Measurements from ENCODE around the gene VASN. TPM values are rescaled to one million over a fixed set of nuclear protein-coding genes. Genes with fewer than 3 reads are reported as not detected.

The VASN gene
- total and polyA plus RNA-seq, 9 of the 15 experiments (the other 6 are each of a cell fraction or from before 2014, with no cell fraction given) = 0.01 to 2.5 (median 0.41) TPM; not detected in 1

DNA sequence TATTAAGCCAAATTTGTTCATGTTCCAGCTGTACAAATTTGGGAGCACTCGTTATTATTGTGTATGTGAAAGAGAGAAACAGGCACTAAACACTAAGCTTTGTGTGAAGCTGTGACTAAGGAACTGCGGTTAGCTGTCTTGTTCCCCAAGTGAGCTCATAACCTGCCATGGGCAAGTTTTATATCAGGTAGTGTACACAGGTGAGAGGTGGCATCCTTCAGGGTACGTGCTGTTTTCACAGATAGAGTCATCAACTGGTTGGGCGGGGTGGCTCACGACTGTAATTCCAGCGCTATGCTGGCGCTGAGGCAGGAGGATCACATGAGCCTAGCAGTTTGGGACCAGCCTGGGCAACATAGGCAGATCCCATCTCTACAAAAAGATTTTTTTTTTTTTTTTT, 56.9 kb downstream of the VASN start:
- Histone ChIP-seq H3K4me3 (no peak overlapping the region), H3K9me3 (replicated peaks; ENCODE audit: control insufficient read depth, insufficient read depth, low read depth, low read length) (no peaks in the 10 kb centered on the region), H3K27me3 (ENCODE audit: control insufficient read depth in 2 of 2, insufficient read depth in 2 of 2, low read length in 2 of 2) (no peaks in the 10 kb centered on the region), H3K79me2 (ENCODE audit: control insufficient read depth, insufficient read depth, low read length) (peaks cover 76% of the 10 kb centered on the region), H2AFZ (ENCODE audit: low read depth, low read length) (no peak overlapping the region), H3K36me3 (ENCODE audit: control insufficient read depth, insufficient read depth, low read length) (peaks cover 56% of the 10 kb centered on the region), H3K9ac (ENCODE audit: insufficient read depth in 1 of 2, low read depth in 2 of 2, low read length in 2 of 2) (no peak overlapping the region), H3K4me2 (ENCODE audit: insufficient read depth, low read length) (no peak overlapping the region), H4K20me1 (replicated peaks; ENCODE audit: control insufficient read depth, insufficient read depth, low read length) (no peaks in the 10 kb centered on the region), H3K9me1 (ENCODE audit: control insufficient read depth, insufficient read depth, low read length) (no peaks in the 10 kb centered on the region), H3K27ac (ENCODE audit: extremely low read depth, low read depth, low read length) (no peak overlapping the region), H3K4me1 (replicated peaks in 1 of 2; ENCODE audit: control insufficient read depth in 2 of 2, insufficient read depth in 2 of 2, low read length in 2 of 2) (peaks cover 13 to 25% of the 10 kb centered on the region in 2 experiments; a peak in 4 of 5 replicates)
- TF ChIP-seq, protein P1, sequence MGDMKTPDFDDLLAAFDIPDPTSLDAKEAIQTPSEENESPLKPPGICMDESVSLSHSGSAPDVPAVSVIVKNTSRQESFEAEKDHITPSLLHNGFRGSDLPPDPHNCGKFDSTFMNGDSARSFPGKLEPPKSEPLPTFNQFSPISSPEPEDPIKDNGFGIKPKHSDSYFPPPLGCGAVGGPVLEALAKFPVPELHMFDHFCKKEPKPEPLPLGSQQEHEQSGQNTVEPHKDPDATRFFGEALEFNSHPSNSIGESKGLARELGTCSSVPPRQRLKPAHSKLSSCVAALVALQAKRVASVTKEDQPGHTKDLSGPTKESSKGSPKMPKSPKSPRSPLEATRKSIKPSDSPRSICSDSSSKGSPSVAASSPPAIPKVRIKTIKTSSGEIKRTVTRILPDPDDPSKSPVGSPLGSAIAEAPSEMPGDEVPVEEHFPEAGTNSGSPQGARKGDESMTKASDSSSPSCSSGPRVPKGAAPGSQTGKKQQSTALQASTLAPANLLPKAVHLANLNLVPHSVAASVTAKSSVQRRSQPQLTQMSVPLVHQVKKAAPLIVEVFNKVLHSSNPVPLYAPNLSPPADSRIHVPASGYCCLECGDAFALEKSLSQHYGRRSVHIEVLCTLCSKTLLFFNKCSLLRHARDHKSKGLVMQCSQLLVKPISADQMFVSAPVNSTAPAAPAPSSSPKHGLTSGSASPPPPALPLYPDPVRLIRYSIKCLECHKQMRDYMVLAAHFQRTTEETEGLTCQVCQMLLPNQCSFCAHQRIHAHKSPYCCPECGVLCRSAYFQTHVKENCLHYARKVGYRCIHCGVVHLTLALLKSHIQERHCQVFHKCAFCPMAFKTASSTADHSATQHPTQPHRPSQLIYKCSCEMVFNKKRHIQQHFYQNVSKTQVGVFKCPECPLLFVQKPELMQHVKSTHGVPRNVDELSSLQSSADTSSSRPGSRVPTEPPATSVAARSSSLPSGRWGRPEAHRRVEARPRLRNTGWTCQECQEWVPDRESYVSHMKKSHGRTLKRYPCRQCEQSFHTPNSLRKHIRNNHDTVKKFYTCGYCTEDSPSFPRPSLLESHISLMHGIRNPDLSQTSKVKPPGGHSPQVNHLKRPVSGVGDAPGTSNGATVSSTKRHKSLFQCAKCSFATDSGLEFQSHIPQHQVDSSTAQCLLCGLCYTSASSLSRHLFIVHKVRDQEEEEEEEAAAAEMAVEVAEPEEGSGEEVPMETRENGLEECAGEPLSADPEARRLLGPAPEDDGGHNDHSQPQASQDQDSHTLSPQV (IDR thresholded peaks at IDR 0.05) = no peak
- TF ChIP-seq ZNF253 (CRISPR knock-in tag; conservative IDR thresholded peaks at IDR 0.05) (no peak), MYNN (IDR thresholded peaks at IDR 0.05) (no peak), MYNN (CRISPR knock-in tag; IDR thresholded peaks at IDR 0.05) (no peak), ZNF551 (CRISPR knock-in tag; IDR thresholded peaks at IDR 0.05) (no peak), BRF1 (IDR thresholded peaks at IDR 0.05; ENCODE audit: borderline replicate concordance, extremely low read depth, insufficient read length) (no peak), EWSR1 (IDR thresholded peaks at IDR 0.05; ENCODE audit: borderline replicate concordance, low read depth, partially characterized antibody) (no peak), ILF3 (IDR thresholded peaks at IDR 0.05; ENCODE audit: borderline replicate concordance) (no peak), TCF15 (CRISPR knock-in tag; IDR thresholded peaks at IDR 0.05) (no peak), NCOA1 (IDR thresholded peaks at IDR 0.05; ENCODE audit: low read depth) (no peak)
- TF ChIP-seq, protein P2, sequence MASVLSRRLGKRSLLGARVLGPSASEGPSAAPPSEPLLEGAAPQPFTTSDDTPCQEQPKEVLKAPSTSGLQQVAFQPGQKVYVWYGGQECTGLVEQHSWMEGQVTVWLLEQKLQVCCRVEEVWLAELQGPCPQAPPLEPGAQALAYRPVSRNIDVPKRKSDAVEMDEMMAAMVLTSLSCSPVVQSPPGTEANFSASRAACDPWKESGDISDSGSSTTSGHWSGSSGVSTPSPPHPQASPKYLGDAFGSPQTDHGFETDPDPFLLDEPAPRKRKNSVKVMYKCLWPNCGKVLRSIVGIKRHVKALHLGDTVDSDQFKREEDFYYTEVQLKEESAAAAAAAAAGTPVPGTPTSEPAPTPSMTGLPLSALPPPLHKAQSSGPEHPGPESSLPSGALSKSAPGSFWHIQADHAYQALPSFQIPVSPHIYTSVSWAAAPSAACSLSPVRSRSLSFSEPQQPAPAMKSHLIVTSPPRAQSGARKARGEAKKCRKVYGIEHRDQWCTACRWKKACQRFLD (CRISPR knock-in tag; IDR thresholded peaks at IDR 0.05) = no peak
- ATAC-seq = no peak
- FAIRE-seq = no peak
- 96% methylated on average over 6 of the region's 7 CpGs for WGBS (ENCODE audit: insufficient coverage, low coverage, missing lambda C conversion rate)
- DNase-seq (ENCODE audit: extremely low read depth in 1 of 4, low spot score in 3 of 4) = no peak
- BruUV-seq (replicated peaks) = no TSS peak
- ChIA-PET POLR2A (interaction anchor here (0.7 to 3.1 kb wide), 2 partner anchors 12 to 1676 kb away, joined by 3 to 12 read pairs; partner anchors contain the start of genes CORO7 and SRRM2), CTCF (ENCODE audit: low intra/inter-chr PET ratio) (no interaction called here)
- intact Hi-C loops (cut with micrococcal nuclease) = no loop called here
- in situ Hi-C loops (cut with MboI) = no loop called here

Data from K562 (cell line).